Kidney epithelial cell (primary cell): ENCODE results near the gene RAB5B. TPM values are rescaled to one million over a fixed set of nuclear protein-coding genes. Genes with fewer than 3 reads are reported as not detected.
A peak's percentile ranks its signal among the peaks of the same experiment; 100 is the strongest.

Experiments used
- DNase-seq: peaks from one replicate; pipeline ENCODE4 v3.0.0-alpha.2; 2010; ENCODE audit warnings: low read depth
- H3K27me3 ChIP-seq: 2 replicates; pipeline ENCODE4 v1.6.0; 2011; ENCODE audit warnings: low read length; ENCODE audit not compliant: control insufficient read depth, insufficient read depth
- H3K36me3 ChIP-seq: 2 replicates; pipeline ENCODE4 v1.5.1; 2011; ENCODE audit warnings: low read length; ENCODE audit not compliant: control insufficient read depth, insufficient read depth
- H3K4me3 ChIP-seq: 2 replicates; pipeline ENCODE4 v1.5.1; 2011; ENCODE audit warnings: low read depth, mild to moderate bottlenecking, control low read depth, low read length
- CTCF ChIP-seq: IDR thresholded peaks from 2 replicates; pipeline ENCODE4 v1.5.1; 2011; ENCODE audit warnings: mild to moderate bottlenecking, moderate library complexity, low read length, control low read depth, inconsistent platforms; ENCODE audit not compliant: insufficient read depth, poor library complexity, severe bottlenecking
- total RNA-seq: library from RNA; depleted of rRNA; stranded (reverse); fragments of >200 nt; gene quantifications from 2 replicates; pipeline ENCODE4 v1.2.3, GENCODE V29; 2015

RAB5B gene
- total RNA-seq, 1 donor from 2014 or later = 81.0 TPM

GRCh38 chr12:55955800-55956508 is 17.9 kb upstream of the RAB5B start:
- TF ChIP-seq CTCF = peak; percentile 81
- DNase-seq = no peak
- Histone ChIP-seq H3K4me3 (no peak overlapping the region), H3K27me3 (no peaks in the 10 kb centered on the region), H3K36me3 (no peaks in the 10 kb centered on the region)

GRCh38 chr12:55957106-55957859 is 16.6 kb upstream of the RAB5B start:
- TF ChIP-seq CTCF = no peak
- Histone ChIP-seq H3K36me3 (no peaks in the 10 kb centered on the region), H3K4me3 (no peak overlapping the region), H3K27me3 (no peaks in the 10 kb centered on the region)
- no peak for DNase-seq

DNA sequence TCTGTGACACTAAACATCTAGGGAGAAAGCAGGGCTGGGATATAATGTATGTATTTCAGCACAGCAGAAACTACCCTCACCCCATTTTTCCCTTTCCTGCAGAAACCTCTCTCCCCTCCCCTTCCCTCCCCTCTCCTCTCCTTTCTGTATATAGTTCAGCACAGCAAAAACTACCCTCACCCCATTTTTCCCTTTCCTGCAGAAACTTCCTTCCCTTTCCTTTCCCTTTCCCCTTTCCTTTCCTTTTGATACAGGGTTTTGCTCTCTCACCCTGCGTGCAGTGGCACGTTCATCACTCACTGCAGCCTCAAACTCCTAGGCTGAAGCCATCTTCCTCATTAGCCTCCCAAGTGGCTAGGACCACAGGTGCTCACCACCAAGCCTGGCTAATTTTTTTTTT is 10.1 kb upstream of the RAB5B start:
- DNase-seq = no peak
- Histone ChIP-seq H3K36me3 (no peaks in the 10 kb centered on the region), H3K4me3 (no peak overlapping the region), H3K27me3 (no peaks in the 10 kb centered on the region)
- no peak for TF ChIP-seq CTCF

- no peak for DNase-seq
- TF ChIP-seq CTCF = no peak
- Histone ChIP-seq H3K4me3 (no peak overlapping the region), H3K36me3 (no peaks in the 10 kb centered on the region), H3K27me3 (no peaks in the 10 kb centered on the region)
Measured at GRCh38 chr12:55965240-55965639, 8.6 kb upstream of the RAB5B start.

DNA sequence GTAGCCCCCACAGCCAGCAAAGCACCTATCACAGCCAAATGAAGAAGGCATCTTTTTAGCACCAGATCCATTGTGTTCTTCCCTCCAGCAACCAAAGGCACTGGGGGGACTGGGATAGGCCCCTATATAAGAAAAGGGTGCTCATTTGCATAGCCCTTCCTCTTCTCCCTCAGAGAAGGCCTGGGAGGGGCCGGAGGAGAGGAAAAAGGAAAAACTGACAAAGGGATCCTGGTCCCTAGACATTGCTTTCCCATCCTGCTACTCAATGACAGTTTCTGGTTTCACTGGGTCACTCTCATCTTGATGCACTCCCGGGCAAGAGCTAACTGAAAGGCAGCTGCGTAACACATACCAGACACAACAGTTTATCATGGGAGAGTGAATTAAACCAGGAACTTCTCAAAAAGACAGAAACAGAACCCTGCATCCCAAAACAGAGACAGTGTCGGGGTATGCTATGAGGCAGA is 7.9 kb upstream of the RAB5B start, which contains the start of gene PMEL:
PMEL (minus strand) TSS at position 102 of the 467 bp plus-strand sequence; CDS start at position 71, 31 bp downstream.
- DNase-seq = no peak
- Histone ChIP-seq H3K4me3 (peak within 1 kb of the TSS; percentile 64), H3K36me3 (no peaks in the 10 kb centered on the region), H3K27me3 (no peaks in the 10 kb centered on the region)
- no peak for TF ChIP-seq CTCF
